Endothelial cell of umbilical vein (primary cell): ENCODE measurements around the gene C1orf105.

Experiments used
- CTCF ChIP-seq, 2 donors: IDR thresholded peaks; 1 replicate in 1 of 2; 2 replicates in 1 of 2; pipeline ENCODE4 v1.5.1; 2011; ENCODE audit warnings: low read length in 2 of 2, mild to moderate bottlenecking in 2 of 2, moderate library complexity in 2 of 2, control low read depth in 1 of 2, inconsistent platforms in 1 of 2, low read depth in 1 of 2; ENCODE audit not compliant: insufficient read depth in 1 of 2; ENCODE audit errors: extremely low read depth in 1 of 2
- EZH2 ChIP-seq: IDR thresholded peaks from 2 replicates; pipeline ENCODE4 v1.6.1; 2012; ENCODE audit warnings: borderline replicate concordance, low read depth, mild to moderate bottlenecking, moderate library complexity, low read length, inconsistent platforms; ENCODE audit not compliant: severe bottlenecking
- FOS ChIP-seq: IDR thresholded peaks from 2 replicates; pipeline ENCODE4 v1.6.1; 2011; ENCODE audit warnings: mild to moderate bottlenecking, low read length, moderate library complexity, borderline replicate concordance; ENCODE audit not compliant: insufficient read depth
- POLR2A ChIP-seq: IDR thresholded peaks from 2 replicates; pipeline ENCODE4 v1.6.1; 2012; ENCODE audit warnings: low read depth, mild to moderate bottlenecking, control low read depth, low read length
- POLR2AphosphoS5 ChIP-seq: IDR thresholded peaks from 2 replicates; pipeline ENCODE4 v1.6.1; 2012; ENCODE audit warnings: low read depth, mild to moderate bottlenecking, control low read depth, low read length, moderate library complexity; ENCODE audit not compliant: insufficient read depth

GRCh38 chr1:172477741-172478140, 57.3 kb downstream of the C1orf105 start:
- TF ChIP-seq FOS = no peak
- TF ChIP-seq POLR2A = no peak
- no peak for TF ChIP-seq POLR2AphosphoS5
- no peak for TF ChIP-seq CTCF (IDR thresholded peaks at IDR 0.05; ENCODE audit: extremely low read depth in 1 of 2, insufficient read depth in 1 of 2, low read depth in 1 of 2, low read length in 2 of 2)
- TF ChIP-seq EZH2 = no peak
